SU-DHL-6 (cell line): ENCODE measurements around the gene C2orf81.

Experiments
- H2AFZ ChIP-seq: fragments of 200-600 bp; sonication (generic); 2 replicates; pipeline ENCODE4 v1.6.1; 2014; ENCODE audit warnings: low read depth, mild to moderate bottlenecking, moderate library complexity, mixed read lengths, antibody characterized with exemption, low read length; ENCODE audit not compliant: severe bottlenecking
- H3F3A ChIP-seq: fragments of 200-600 bp; shearing (Covaris generic); 2 replicates; pipeline ENCODE4 v1.6.0; 2016; ENCODE audit warnings: antibody characterized with exemption, mild to moderate bottlenecking; ENCODE audit not compliant: insufficient read depth
- H3K27ac ChIP-seq: fragments of 200-600 bp; sonication (generic); 2 replicates; pipeline ENCODE4 v1.5.1; 2016; ENCODE audit warnings: low read depth, mild to moderate bottlenecking, low read length, moderate library complexity, mixed read lengths
- H3K27me3 ChIP-seq: fragments of 200-600 bp; sonication (generic), shearing (Covaris generic); 2 replicates; pipeline ENCODE4 v1.6.0; 2014; ENCODE audit warnings: mild to moderate bottlenecking, low read length
- H3K36me3 ChIP-seq: fragments of 200-600 bp; sonication (generic); 2 replicates; pipeline ENCODE4 v1.6.1; 2014; ENCODE audit warnings: mild to moderate bottlenecking, low read length, mixed read lengths
- H3K4me2 ChIP-seq: fragments of 300-600, 200-600 bp; shearing (Covaris generic), sonication (generic); 2 replicates; pipeline ENCODE4 v1.6.0; 2014; ENCODE audit warnings: low read length, low read depth, mild to moderate bottlenecking; ENCODE audit not compliant: poor library complexity, severe bottlenecking
- H3K4me3 ChIP-seq: fragments of 200-600 bp; sonication (generic); 2 replicates; pipeline ENCODE4 v1.5.1; 2014; ENCODE audit warnings: antibody characterized with exemption, low read length, mild to moderate bottlenecking, mixed read lengths; ENCODE audit not compliant: insufficient read depth, poor library complexity, severe bottlenecking
- H3K79me2 ChIP-seq: fragments of 200-600 bp; sonication (generic); 2 replicates; pipeline ENCODE4 v1.6.1; 2014; ENCODE audit warnings: mild to moderate bottlenecking, low read length, moderate library complexity; ENCODE audit not compliant: insufficient read depth
- H3K9ac ChIP-seq: fragments of 200-600 bp; sonication (generic); 2 replicates; pipeline ENCODE4 v1.7.0; 2014; ENCODE audit warnings: mild to moderate bottlenecking, low read length
- H3K9me2 ChIP-seq: fragments of 200-600 bp; sonication (generic); replicated peaks from 2 replicates; pipeline ENCODE4 v1.6.1; 2014; ENCODE audit warnings: low read length; ENCODE audit not compliant: insufficient read depth
- H3K9me3 ChIP-seq: fragments of 200-600 bp; sonication (generic); 2 replicates; pipeline ENCODE4 v1.6.1; 2014; ENCODE audit warnings: low read length, mixed read lengths; ENCODE audit not compliant: insufficient read depth
- H4K20me1 ChIP-seq: fragments of 200-600 bp; sonication (generic); 2 replicates; pipeline ENCODE4 v1.6.1; 2014; ENCODE audit warnings: low read depth, mild to moderate bottlenecking, antibody characterized with exemption, low read length, moderate library complexity, mixed read lengths
- EZH2phosphoT487 ChIP-seq: fragments of 200-600 bp; sonication (generic), shearing (Covaris generic); conservative IDR thresholded peaks from 2 replicates; pipeline ENCODE4 v1.6.1; 2018; ENCODE audit warnings: mild to moderate bottlenecking, antibody characterized with exemption, low read length, moderate library complexity, mixed read lengths
- TF ChIP-seq, protein P1 (sequence below): fragments of 200-600 bp; sonication (generic); IDR thresholded peaks from one replicate; pipeline ENCODE4 v1.5.1; 2017; ENCODE audit warnings: antibody characterized with exemption, mild to moderate bottlenecking, low read length, moderate library complexity; ENCODE audit not compliant: insufficient read depth, poor library complexity, severe bottlenecking

C2orf81 gene

DNA sequence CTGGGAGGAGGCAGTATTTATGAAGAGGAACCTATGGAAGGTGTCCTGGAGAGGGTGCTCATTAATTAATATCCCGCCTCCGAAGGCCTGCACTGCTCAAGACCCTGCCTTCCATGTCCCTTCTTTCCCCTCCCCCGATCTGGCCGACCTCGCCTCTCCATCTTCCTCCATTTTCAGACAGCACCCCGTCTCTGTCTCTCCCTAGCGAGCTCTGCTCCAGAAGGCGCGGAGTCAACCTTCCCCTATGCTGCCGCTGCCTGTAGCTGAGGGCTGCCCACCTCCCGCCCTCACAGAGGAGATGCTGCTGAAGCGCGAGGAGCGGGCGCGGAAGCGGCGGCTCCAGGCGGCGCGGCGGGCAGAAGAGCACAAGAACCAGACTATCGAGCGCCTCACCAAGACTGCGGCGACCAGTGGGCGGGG, 35.7 kb upstream of the C2orf81 start:
- H3F3A ChIP-seq = peaks cover 29% of the 10 kb centered on the region
- peak overlapping the region; percentile 64 for H3K4me3 ChIP-seq
- no peaks in the 10 kb centered on the region for H3K9me2 ChIP-seq
- peak overlapping the region; percentile 77 for H3K9ac ChIP-seq
- no peaks in the 10 kb centered on the region for H3K9me3 ChIP-seq
- peak overlapping the region; percentile 28 for H2AFZ ChIP-seq
- H3K36me3 ChIP-seq = no peaks in the 10 kb centered on the region
- peak overlapping the region; percentile 86 for H3K4me2 ChIP-seq
- H4K20me1 ChIP-seq = no peaks in the 10 kb centered on the region
- peak overlapping the region; percentile 87 for H3K27ac ChIP-seq
- no peaks in the 10 kb centered on the region for H3K27me3 ChIP-seq
- 0 out of 2 replicates have a peak, but pooled peaks cover 6% of the 10 kb centered on the region for H3K79me2 ChIP-seq
- TF ChIP-seq EZH2phosphoT487 = no peak
- TF ChIP-seq, protein P1, sequence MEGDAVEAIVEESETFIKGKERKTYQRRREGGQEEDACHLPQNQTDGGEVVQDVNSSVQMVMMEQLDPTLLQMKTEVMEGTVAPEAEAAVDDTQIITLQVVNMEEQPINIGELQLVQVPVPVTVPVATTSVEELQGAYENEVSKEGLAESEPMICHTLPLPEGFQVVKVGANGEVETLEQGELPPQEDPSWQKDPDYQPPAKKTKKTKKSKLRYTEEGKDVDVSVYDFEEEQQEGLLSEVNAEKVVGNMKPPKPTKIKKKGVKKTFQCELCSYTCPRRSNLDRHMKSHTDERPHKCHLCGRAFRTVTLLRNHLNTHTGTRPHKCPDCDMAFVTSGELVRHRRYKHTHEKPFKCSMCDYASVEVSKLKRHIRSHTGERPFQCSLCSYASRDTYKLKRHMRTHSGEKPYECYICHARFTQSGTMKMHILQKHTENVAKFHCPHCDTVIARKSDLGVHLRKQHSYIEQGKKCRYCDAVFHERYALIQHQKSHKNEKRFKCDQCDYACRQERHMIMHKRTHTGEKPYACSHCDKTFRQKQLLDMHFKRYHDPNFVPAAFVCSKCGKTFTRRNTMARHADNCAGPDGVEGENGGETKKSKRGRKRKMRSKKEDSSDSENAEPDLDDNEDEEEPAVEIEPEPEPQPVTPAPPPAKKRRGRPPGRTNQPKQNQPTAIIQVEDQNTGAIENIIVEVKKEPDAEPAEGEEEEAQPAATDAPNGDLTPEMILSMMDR = no peak

DNA sequence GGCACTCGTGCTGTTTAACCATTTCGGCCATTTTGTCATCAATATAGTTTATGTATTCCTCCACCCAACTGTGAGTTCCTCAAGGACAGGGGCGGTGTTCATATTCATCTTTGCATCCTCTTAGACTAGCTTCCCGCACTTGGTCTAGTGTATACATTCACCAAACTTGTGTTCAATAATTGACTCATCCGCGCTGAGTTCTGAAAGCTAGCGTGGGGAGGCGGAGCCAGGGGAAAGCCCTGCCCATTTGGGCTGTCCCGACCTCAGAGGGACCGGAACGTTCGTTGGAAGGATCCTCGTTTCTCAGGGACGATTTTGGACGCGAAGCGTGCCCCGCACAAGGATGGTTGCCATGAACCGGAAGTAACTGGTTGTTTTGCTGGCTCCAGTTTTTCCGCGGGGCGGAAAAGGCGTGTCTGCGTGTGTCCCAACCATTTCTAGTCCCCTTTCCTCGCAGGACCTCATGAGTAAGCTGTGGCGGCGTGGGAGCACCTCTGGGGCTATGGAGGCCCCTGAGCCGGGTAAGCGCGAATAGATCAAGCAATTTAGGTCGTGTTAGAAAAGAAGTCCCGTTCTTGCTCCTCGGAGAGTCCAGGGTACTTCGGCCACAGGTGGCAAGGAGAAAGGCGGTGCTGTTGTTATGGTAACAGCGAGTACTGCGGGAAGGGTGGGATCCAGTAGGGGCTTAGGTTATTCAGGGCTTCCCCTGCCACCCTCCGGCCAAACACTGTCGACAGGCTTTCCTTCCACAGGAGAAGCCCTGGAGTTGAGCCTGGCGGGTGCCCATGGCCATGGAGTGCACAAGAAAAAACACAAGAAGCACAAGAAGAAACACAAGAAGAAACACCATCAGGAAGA, 33.5 kb upstream of the C2orf81 start, which contains the start of gene INO80B:
Gene INO80B, plus strand, starts transcription at position 434 of the 858 bp plus-strand sequence. Its CDS starts 30 bp downstream, at position 464.
- Histone ChIP-seq H3K4me2 (peak within 1 kb of the TSS; percentile 86), H3F3A (peaks cover 29% of the 10 kb centered on the region), H3K27me3 (no peaks in the 10 kb centered on the region), H3K79me2 (0 out of 2 replicates have a peak, but pooled peaks cover 6% of the 10 kb centered on the region), H3K9me3 (no peaks in the 10 kb centered on the region), H3K27ac (no peak within 1 kb of the TSS), H2AFZ (peak within 1 kb of the TSS; percentile 89), H3K9ac (peak within 1 kb of the TSS; percentile 77), H3K36me3 (no peaks in the 10 kb centered on the region), H4K20me1 (no peaks in the 10 kb centered on the region), H3K9me2 (no peaks in the 10 kb centered on the region), H3K4me3 (peak within 1 kb of the TSS; percentile 80)
- no peak for TF ChIP-seq EZH2phosphoT487
- TF ChIP-seq, protein P1 = no peak

DNA sequence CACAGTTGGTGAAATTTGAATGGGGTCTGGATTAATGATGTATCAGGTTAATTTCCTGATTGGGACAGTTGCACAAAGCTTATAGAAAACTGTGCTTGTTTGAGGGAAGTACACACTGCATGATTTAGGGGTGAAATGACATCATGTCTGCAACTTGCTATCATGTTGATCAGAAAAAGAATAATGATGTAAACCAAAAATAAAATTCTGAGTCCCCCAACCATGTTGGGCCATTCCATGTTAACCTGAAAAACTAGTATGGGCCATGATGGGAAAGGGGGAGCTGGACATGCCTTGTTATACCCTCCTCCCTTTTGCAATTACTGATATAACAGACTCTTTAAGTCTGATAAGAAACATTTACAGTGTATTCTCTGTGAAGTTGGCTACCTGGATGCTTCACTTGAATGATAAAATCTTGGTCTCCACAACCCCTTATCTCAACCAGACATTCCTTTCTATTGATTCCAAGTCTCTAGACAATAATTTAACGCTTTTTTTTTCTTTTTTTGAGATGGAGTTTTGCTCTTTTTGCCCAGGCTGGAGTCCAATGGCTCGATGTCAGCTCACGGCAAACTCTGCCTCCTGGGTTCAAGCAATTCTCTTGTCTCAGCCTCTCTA, 29.3 kb upstream of the C2orf81 start:
- no peak for TF ChIP-seq EZH2phosphoT487
- TF ChIP-seq, protein P1 = no peak
- Histone ChIP-seq H3K79me2 (0 out of 2 replicates have a peak, but pooled peaks cover 1% of the 10 kb centered on the region), H3K27me3 (no peaks in the 10 kb centered on the region), H3F3A (peaks cover 15% of the 10 kb centered on the region; the same call in 1 of the 2 replicates), H3K9me2 (no peaks in the 10 kb centered on the region), H3K36me3 (no peaks in the 10 kb centered on the region), H3K27ac (no peak overlapping the region), H3K9ac (no peak overlapping the region), H3K4me3 (no peak overlapping the region), H2AFZ (no peak overlapping the region), H4K20me1 (no peaks in the 10 kb centered on the region), H3K4me2 (no peak overlapping the region), H3K9me3 (no peaks in the 10 kb centered on the region)
